GM12878 (cell line): ENCODE measurements around the gene SLC35A5. TPM values are rescaled to one million over a fixed set of nuclear protein-coding genes. Genes with fewer than 3 reads are reported as not detected.

Experiments used
- ASH2L ChIP-seq: fragments of 300-600, 200-600 bp; sonication (generic); IDR thresholded peaks from 2 replicates; pipeline ENCODE4 v1.6.1; 2017; ENCODE audit warnings: low read depth, mild to moderate bottlenecking, borderline replicate concordance
- CBX3 ChIP-seq: fragments of 200-600 bp; sonication (generic); IDR thresholded peaks from 2 replicates; pipeline ENCODE4 v1.6.1; 2016; ENCODE audit warnings: low read depth, borderline replicate concordance
- EED ChIP-seq: sonication (generic); IDR thresholded peaks from 2 replicates; pipeline ENCODE4 v1.6.1; 2016; ENCODE audit warnings: antibody characterized with exemption, low read depth
- IKZF2 ChIP-seq, 2 experiments: fragments of 450-650 bp; IDR thresholded peaks; 2 replicates each; pipeline ENCODE4 v1.6.1; 2017; ENCODE audit warnings: mild to moderate bottlenecking in 2 of 2, moderate library complexity in 2 of 2
- MYB ChIP-seq: fragments of 150-350 bp; IDR thresholded peaks from 2 replicates; pipeline ENCODE4 v1.6.1; 2014; ENCODE audit warnings: mild to moderate bottlenecking, low read depth, low read length, borderline replicate concordance
- NR2F1 ChIP-seq: fragments of 450-650 bp; conservative IDR thresholded peaks from 2 replicates; pipeline ENCODE4 v1.6.1; 2017; ENCODE audit warnings: mild to moderate bottlenecking
- POLR2AphosphoS5 ChIP-seq: IDR thresholded peaks from 2 replicates; pipeline ENCODE4 v1.6.1; 2011; ENCODE audit warnings: mild to moderate bottlenecking, low read length, inconsistent platforms
- POU2F2 ChIP-seq: IDR thresholded peaks from 3 replicates; pipeline ENCODE4 v1.6.1; 2011; ENCODE audit warnings: low read depth, mild to moderate bottlenecking, low read length, borderline replicate concordance
- SREBF1 ChIP-seq: IDR thresholded peaks from 2 replicates; pipeline ENCODE4 v1.6.1; 2012; ENCODE audit warnings: mild to moderate bottlenecking, low read length
- SUZ12 ChIP-seq: fragments of 200-600 bp; sonication (generic); IDR thresholded peaks from one replicate; pipeline ENCODE4 v1.6.1; 2018; ENCODE audit warnings: antibody characterized with exemption, mild to moderate bottlenecking; ENCODE audit not compliant: unreplicated experiment
- TCF12 ChIP-seq: IDR thresholded peaks from 2 replicates; pipeline ENCODE4 v1.6.1; 2011; ENCODE audit warnings: low read depth, mild to moderate bottlenecking, low read length
- TCF3 ChIP-seq: IDR thresholded peaks from 2 replicates; pipeline ENCODE4 v1.6.1; 2012; ENCODE audit warnings: low read depth, mild to moderate bottlenecking, low read length, borderline replicate concordance; ENCODE audit not compliant: insufficient read depth
- YBX1 ChIP-seq: fragments of 450-650 bp; IDR thresholded peaks from 2 replicates; pipeline ENCODE4 v1.6.1; 2016; ENCODE audit warnings: antibody characterized with exemption
- ZBED1 ChIP-seq: IDR thresholded peaks from 2 replicates; pipeline ENCODE4 v1.6.1; 2016; ENCODE audit warnings: borderline replicate concordance
- polyA plus RNA-seq, 11 experiments: library from polyadenylated mRNA; depleted of rRNA in 4 of 11; unstranded in 6 of 11; stranded (reverse) in 5 of 11; fragments of >200 nt; fragmentation: Nextera tagmentation in 4 of 11; fragmentation: Illumina TruSeq in 1 of 11; extraction: Ambion mirVana in 4 of 11; extraction: Trizol in 1 of 11; gene quantifications; 1 replicate in 1 of 11; 2 replicates in 10 of 11; pipeline versions ENCODE4 v1.2.1 to v1.2.3, GENCODE V29; 2011 to 2016; ENCODE audit warnings: inconsistent platforms in 2 of 11, missing spikeins in 2 of 11, low read depth in 1 of 11
- total RNA-seq, 4 experiments: library from RNA; depleted of rRNA in 3 of 4; stranded (reverse); fragments of >200 nt in 3 of 4; fragmentation: Illumina TruSeq in 1 of 4; extraction: Trizol in 1 of 4; gene quantifications; 2 replicates each; pipeline versions ENCODE4 v1.2.1 to v1.2.3, GENCODE V29; 2013 to 2021
- TF ChIP-seq, protein P1 (sequence below): fragments of 450-650 bp; IDR thresholded peaks from 2 replicates; pipeline ENCODE4 v1.6.1; 2017; ENCODE audit warnings: antibody characterized with exemption, mild to moderate bottlenecking, moderate library complexity
- TF ChIP-seq, protein P2 (sequence below): IDR thresholded peaks from 2 replicates; pipeline ENCODE4 v1.6.1; 2011; ENCODE audit warnings: low read depth, mild to moderate bottlenecking, low read length, moderate library complexity, borderline replicate concordance; ENCODE audit errors: extremely low read depth
- TF ChIP-seq, protein P3 (sequence below): fragments of 450-650 bp; IDR thresholded peaks from 2 replicates; pipeline ENCODE4 v1.6.1; 2017; ENCODE audit warnings: mild to moderate bottlenecking, low read depth, inconsistent platforms; ENCODE audit not compliant: poor library complexity, severe bottlenecking
- TF ChIP-seq, protein P4 (sequence below): fragments of 450-650 bp; IDR thresholded peaks from 2 replicates; pipeline ENCODE4 v1.6.1; 2017; ENCODE audit warnings: borderline replicate concordance
- TF ChIP-seq, protein P5 (sequence below): IDR thresholded peaks from 2 replicates; pipeline ENCODE4 v1.6.1; 2012; ENCODE audit warnings: low read depth, low read length, improper control_type of control experiment

The SLC35A5 gene
- total and polyA plus RNA-seq, 10 of the 15 experiments (the other 5 are each of a cell fraction or from before 2014, with no cell fraction given), result 10.9 to 38.1 (median 16.0) TPM

DNA sequence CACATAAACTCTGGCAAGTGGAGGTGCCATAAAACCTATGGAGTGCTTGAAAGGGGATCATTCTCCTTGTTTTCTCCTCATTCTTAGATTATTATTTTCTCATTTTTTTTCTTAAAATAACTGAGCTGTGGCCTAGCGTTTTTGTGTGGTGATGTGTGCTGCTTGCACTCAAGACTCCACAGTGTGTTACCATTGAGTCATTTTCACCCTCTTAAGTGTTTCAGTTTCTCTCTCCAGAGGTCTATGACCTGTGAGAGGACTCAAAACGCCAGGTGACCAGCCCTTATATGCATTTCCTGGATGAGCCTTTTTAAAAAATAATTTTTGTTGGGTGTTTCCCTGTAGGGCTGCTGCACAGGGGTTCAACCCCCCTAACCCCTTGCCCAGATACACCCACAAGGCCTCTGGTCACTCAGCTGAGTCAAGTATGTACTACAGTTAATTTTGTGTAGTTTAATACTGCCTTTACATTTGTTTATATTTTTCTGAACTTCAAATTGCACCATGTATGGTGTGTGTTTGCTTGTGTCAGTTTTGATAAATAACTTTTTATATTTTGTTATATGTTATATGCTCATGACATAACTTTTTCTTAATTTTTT, 47.2 kb upstream of the SLC35A5 start (continued):
- TF ChIP-seq, protein P1, sequence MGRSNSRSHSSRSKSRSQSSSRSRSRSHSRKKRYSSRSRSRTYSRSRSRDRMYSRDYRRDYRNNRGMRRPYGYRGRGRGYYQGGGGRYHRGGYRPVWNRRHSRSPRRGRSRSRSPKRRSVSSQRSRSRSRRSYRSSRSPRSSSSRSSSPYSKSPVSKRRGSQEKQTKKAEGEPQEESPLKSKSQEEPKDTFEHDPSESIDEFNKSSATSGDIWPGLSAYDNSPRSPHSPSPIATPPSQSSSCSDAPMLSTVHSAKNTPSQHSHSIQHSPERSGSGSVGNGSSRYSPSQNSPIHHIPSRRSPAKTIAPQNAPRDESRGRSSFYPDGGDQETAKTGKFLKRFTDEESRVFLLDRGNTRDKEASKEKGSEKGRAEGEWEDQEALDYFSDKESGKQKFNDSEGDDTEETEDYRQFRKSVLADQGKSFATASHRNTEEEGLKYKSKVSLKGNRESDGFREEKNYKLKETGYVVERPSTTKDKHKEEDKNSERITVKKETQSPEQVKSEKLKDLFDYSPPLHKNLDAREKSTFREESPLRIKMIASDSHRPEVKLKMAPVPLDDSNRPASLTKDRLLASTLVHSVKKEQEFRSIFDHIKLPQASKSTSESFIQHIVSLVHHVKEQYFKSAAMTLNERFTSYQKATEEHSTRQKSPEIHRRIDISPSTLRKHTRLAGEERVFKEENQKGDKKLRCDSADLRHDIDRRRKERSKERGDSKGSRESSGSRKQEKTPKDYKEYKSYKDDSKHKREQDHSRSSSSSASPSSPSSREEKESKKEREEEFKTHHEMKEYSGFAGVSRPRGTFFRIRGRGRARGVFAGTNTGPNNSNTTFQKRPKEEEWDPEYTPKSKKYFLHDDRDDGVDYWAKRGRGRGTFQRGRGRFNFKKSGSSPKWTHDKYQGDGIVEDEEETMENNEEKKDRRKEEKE, result no peak
- no peak for TF ChIP-seq ASH2L
- TF ChIP-seq, protein P2, sequence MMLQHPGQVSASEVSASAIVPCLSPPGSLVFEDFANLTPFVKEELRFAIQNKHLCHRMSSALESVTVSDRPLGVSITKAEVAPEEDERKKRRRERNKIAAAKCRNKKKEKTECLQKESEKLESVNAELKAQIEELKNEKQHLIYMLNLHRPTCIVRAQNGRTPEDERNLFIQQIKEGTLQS, result no peak
- no peak for TF ChIP-seq POLR2AphosphoS5
- TF ChIP-seq, protein P3, sequence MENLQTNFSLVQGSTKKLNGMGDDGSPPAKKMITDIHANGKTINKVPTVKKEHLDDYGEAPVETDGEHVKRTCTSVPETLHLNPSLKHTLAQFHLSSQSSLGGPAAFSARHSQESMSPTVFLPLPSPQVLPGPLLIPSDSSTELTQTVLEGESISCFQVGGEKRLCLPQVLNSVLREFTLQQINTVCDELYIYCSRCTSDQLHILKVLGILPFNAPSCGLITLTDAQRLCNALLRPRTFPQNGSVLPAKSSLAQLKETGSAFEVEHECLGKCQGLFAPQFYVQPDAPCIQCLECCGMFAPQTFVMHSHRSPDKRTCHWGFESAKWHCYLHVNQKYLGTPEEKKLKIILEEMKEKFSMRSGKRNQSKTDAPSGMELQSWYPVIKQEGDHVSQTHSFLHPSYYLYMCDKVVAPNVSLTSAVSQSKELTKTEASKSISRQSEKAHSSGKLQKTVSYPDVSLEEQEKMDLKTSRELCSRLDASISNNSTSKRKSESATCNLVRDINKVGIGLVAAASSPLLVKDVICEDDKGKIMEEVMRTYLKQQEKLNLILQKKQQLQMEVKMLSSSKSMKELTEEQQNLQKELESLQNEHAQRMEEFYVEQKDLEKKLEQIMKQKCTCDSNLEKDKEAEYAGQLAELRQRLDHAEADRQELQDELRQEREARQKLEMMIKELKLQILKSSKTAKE, result peak; percentile 32
- TF ChIP-seq, protein P4, sequence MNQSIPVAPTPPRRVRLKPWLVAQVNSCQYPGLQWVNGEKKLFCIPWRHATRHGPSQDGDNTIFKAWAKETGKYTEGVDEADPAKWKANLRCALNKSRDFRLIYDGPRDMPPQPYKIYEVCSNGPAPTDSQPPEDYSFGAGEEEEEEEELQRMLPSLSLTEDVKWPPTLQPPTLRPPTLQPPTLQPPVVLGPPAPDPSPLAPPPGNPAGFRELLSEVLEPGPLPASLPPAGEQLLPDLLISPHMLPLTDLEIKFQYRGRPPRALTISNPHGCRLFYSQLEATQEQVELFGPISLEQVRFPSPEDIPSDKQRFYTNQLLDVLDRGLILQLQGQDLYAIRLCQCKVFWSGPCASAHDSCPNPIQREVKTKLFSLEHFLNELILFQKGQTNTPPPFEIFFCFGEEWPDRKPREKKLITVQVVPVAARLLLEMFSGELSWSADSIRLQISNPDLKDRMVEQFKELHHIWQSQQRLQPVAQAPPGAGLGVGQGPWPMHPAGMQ, result no peak
- no peak for TF ChIP-seq YBX1
- no peak for TF ChIP-seq EED
- TF ChIP-seq, protein P5, sequence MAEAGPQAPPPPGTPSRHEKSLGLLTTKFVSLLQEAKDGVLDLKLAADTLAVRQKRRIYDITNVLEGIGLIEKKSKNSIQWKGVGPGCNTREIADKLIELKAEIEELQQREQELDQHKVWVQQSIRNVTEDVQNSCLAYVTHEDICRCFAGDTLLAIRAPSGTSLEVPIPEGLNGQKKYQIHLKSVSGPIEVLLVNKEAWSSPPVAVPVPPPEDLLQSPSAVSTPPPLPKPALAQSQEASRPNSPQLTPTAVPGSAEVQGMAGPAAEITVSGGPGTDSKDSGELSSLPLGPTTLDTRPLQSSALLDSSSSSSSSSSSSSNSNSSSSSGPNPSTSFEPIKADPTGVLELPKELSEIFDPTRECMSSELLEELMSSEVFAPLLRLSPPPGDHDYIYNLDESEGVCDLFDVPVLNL, result no peak
- no peak; the same call in 1 of the 2 replicates for TF ChIP-seq ZBED1
- TF ChIP-seq TCF3, result peak; percentile 41; the same call in 1 of the 2 replicates
- no peak for TF ChIP-seq SREBF1
- no peak for TF ChIP-seq SUZ12
- TF ChIP-seq CBX3, result no peak
- peak; percentile 93 for TF ChIP-seq NR2F1
- peak; percentile 61; the same call in 1 of the 2 replicates for TF ChIP-seq TCF12
- no peak for TF ChIP-seq MYB
- TF ChIP-seq POU2F2, result no peak
- TF ChIP-seq IKZF2 (IDR thresholded peaks at IDR 0.05), result 0 out of 4 replicates have a peak, but pooled peaks of 1 of the 2 experiments have one; percentile 23
